OCI-LY7 (cell line): ENCODE results near the gene CMIP. TPM values are rescaled to one million over a fixed set of nuclear protein-coding genes. Genes with fewer than 3 reads are reported as not detected.

Source experiments
- BruUV-seq: library from RNA; stranded (reverse); fragments of 400-500 nt; replicated peaks from 2 replicates; lab custom pipeline; 2021; lab: Mats Ljungman, UMichigan
- CTCF ChIA-PET: fragments of 300-600 bp; sonication (Branson Sonifier 250); formaldehyde crosslinking; loops from one replicate; lab custom pipeline; 2022; ENCODE audit warnings: antibody characterized with exemption; ENCODE audit not compliant: unreplicated experiment; lab: Charles Lee
- POLR2A ChIA-PET: fragments of 300-600 bp; sonication (Branson Sonifier 250); formaldehyde crosslinking; loops from one replicate; lab custom pipeline; 2022; ENCODE audit warnings: antibody characterized with exemption; lab: Charles Lee
- DNase-seq: peaks from one replicate; pipeline ENCODE4 v3.0.0-alpha.2; 2015; ENCODE audit warnings: low spot score
- H2AFZ ChIP-seq: fragments of 200-600 bp; sonication (generic), shearing (Covaris generic); 2 replicates; pipeline ENCODE4 v1.6.1; 2014; ENCODE audit warnings: mild to moderate bottlenecking, antibody characterized with exemption, low read length, moderate library complexity
- H3K27ac ChIP-seq: fragments of 200-600 bp; sonication (generic); 2 replicates; pipeline ENCODE4 v1.5.1; 2014; ENCODE audit warnings: mixed run types, low read depth, mild to moderate bottlenecking, moderate library complexity, low read length, inconsistent platforms; ENCODE audit not compliant: poor library complexity, severe bottlenecking
- H3K36me3 ChIP-seq: fragments of 200-600 bp; sonication (generic); 2 replicates; pipeline ENCODE4 v1.6.1; 2014; ENCODE audit warnings: mild to moderate bottlenecking, antibody characterized with exemption, low read length, moderate library complexity, mixed read lengths; ENCODE audit not compliant: insufficient read depth
- H3K4me1 ChIP-seq: fragments of 200-600 bp; sonication (generic); 2 replicates; pipeline ENCODE4 v1.5.1; 2014; ENCODE audit warnings: mild to moderate bottlenecking, low read length; ENCODE audit not compliant: insufficient read depth, poor library complexity, severe bottlenecking
- H3K4me2 ChIP-seq: fragments of 200-600 bp; sonication (generic); 2 replicates; pipeline ENCODE4 v1.6.1; 2014; ENCODE audit warnings: mild to moderate bottlenecking, low read length
- H3K4me3 ChIP-seq: fragments of 200-600 bp; sonication (generic); 2 replicates; pipeline ENCODE4 v1.5.1; 2014; ENCODE audit warnings: mild to moderate bottlenecking, low read depth, low read length; ENCODE audit not compliant: poor library complexity, severe bottlenecking
- H3K79me2 ChIP-seq: fragments of 200-600 bp; sonication (generic); 2 replicates; pipeline ENCODE4 v1.6.1; 2016; ENCODE audit warnings: low read depth, mild to moderate bottlenecking, low read length, moderate library complexity, mixed read lengths; ENCODE audit not compliant: insufficient read depth
- H3K9me2 ChIP-seq: fragments of 200-600 bp; sonication (generic); 2 replicates; pipeline ENCODE4 v1.6.1; 2016; ENCODE audit warnings: mild to moderate bottlenecking, low read length, mixed read lengths; ENCODE audit not compliant: insufficient read depth
- H3K9me3 ChIP-seq: fragments of 200-600 bp; sonication (generic); 2 replicates; pipeline ENCODE4 v1.6.1; 2014; ENCODE audit warnings: mild to moderate bottlenecking, mixed run types, low read length, mixed read lengths
- H4K20me1 ChIP-seq: fragments of 200-600 bp; sonication (generic); 2 replicates; pipeline ENCODE4 v1.6.1; 2014; ENCODE audit warnings: mild to moderate bottlenecking, antibody characterized with exemption, low read length, moderate library complexity, mixed read lengths; ENCODE audit not compliant: insufficient read depth
- CTCF ChIP-seq: fragments of 200-600 bp; sonication (generic); conservative IDR thresholded peaks from 2 replicates; pipeline ENCODE4 v1.5.1; 2014; ENCODE audit warnings: mild to moderate bottlenecking, antibody characterized with exemption, low read length, moderate library complexity, mixed read lengths
- EZH2phosphoT487 ChIP-seq: fragments of 200-600 bp; sonication (generic); IDR thresholded peaks from 2 replicates; pipeline ENCODE4 v1.6.1; 2018; ENCODE audit warnings: low read depth, borderline replicate concordance, mild to moderate bottlenecking, mixed run types, antibody characterized with exemption, low read length, moderate library complexity, mixed read lengths
- intact Hi-C: fragments of 100-400 bp; cut with micrococcal nuclease; formaldehyde crosslinking; loops from one replicate; pipeline ENCODE4 v1.10.0; 2022; ENCODE audit not compliant: unreplicated experiment
- total RNA-seq, 2 experiments: library from RNA; depleted of rRNA in 1 of 2; stranded (reverse); fragments of >200 nt in 1 of 2; shearing (Covaris generic) in 1 of 2; gene quantifications; 2 replicates each; pipeline ENCODE4 v1.2.3, GENCODE V29; 2014 to 2022

The CMIP gene
- total RNA-seq, 2 experiments from 2014 or later = 15.4 to 70.3 TPM

- no peak for DNase-seq
- Histone ChIP-seq H3K36me3 (no peaks in the 10 kb centered on the region; the same call in 1 of the 2 replicates), H2AFZ (no peak overlapping the region), H3K79me2 (no peaks in the 10 kb centered on the region), H3K4me3 (no peak overlapping the region), H3K9me3 (no peaks in the 10 kb centered on the region), H3K27ac (no peak overlapping the region), H4K20me1 (no peaks in the 10 kb centered on the region), H3K4me2 (no peak overlapping the region), H3K9me2 (no peaks in the 10 kb centered on the region), H3K4me1 (no peaks in the 10 kb centered on the region)
- BruUV-seq = no TSS peak
- intact Hi-C loops = no loop called here
- CTCF ChIA-PET = no interaction called here
- no peak for TF ChIP-seq CTCF
- no peak for TF ChIP-seq EZH2phosphoT487
- POLR2A ChIA-PET = no interaction called here
Observed at GRCh38 chr16:81641395-81642106, 196.9 kb downstream of the CMIP start.

GRCh38 chr16:81642107-81642436 lies 197.5 kb downstream of the CMIP start:
- ChIA-PET CTCF (no interaction called here), POLR2A (no interaction called here)
- intact Hi-C loops = no loop called here
- no peak for TF ChIP-seq CTCF
- no peak for TF ChIP-seq EZH2phosphoT487
- Histone ChIP-seq H2AFZ (no peak overlapping the region), H3K4me2 (no peak overlapping the region), H3K36me3 (no peaks in the 10 kb centered on the region; the same call in 1 of the 2 replicates), H3K9me3 (no peaks in the 10 kb centered on the region), H3K9me2 (no peaks in the 10 kb centered on the region), H3K4me3 (no peak overlapping the region), H4K20me1 (no peaks in the 10 kb centered on the region), H3K27ac (no peak overlapping the region), H3K79me2 (no peaks in the 10 kb centered on the region), H3K4me1 (no peaks in the 10 kb centered on the region)
- no TSS peak for BruUV-seq
- no peak for DNase-seq

DNA sequence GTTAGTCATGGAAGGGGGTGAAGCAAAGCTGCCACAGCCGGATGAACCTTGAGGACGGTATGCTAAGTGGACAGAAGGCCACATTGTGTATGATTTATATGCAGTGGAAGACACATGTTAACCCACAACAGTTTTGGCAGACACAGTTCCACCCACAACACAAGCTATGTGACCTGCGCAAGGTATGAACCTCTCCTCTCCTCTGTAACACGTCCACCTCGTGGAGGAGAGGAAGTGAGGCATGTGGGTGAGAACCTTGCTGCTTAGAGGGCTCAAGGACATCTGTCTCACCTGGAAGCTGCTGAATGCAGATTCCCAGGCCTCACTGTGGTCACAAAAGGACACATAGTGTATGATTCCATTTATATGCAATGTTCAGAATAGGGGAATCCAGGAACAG lies 198.3 kb downstream of the CMIP start:
- H3K4me3 ChIP-seq = no peak overlapping the region
- TF ChIP-seq EZH2phosphoT487 = no peak
- TF ChIP-seq CTCF = no peak
- H3K36me3 ChIP-seq = no peaks in the 10 kb centered on the region; the same call in 1 of the 2 replicates
- no peak overlapping the region for H3K4me2 ChIP-seq
- no TSS peak for BruUV-seq
- H3K27ac ChIP-seq = no peak overlapping the region
- ChIA-PET POLR2A (no interaction called here), CTCF (no interaction called here)
- H3K9me2 ChIP-seq = no peaks in the 10 kb centered on the region
- H3K4me1 ChIP-seq = no peaks in the 10 kb centered on the region
- no peak overlapping the region for H2AFZ ChIP-seq
- no peak for DNase-seq
- H3K79me2 ChIP-seq = no peaks in the 10 kb centered on the region
- H4K20me1 ChIP-seq = no peaks in the 10 kb centered on the region
- H3K9me3 ChIP-seq = no peaks in the 10 kb centered on the region
- intact Hi-C loops = no loop called here
